DND-41 (cell line): ENCODE results near the gene SNRPB2.

Experiments
- ATAC-seq: fragments of 200-7000 bp; cut with Tn5 transposase; 3 replicates; pipeline ENCODE4 v1.9.1; 2021; ENCODE audit warnings: low read depth; ENCODE audit not compliant: insufficient read depth
- DNase-seq: peaks from one replicate; pipeline ENCODE4 v3.0.0-alpha.2; 2020
- H2AFZ ChIP-seq: 2 replicates; pipeline ENCODE4 v1.6.0; 2012; ENCODE audit warnings: low read depth, low read length
- H3K27ac ChIP-seq: 2 replicates; pipeline ENCODE4 v1.5.1; 2012; ENCODE audit warnings: low read length, inconsistent platforms
- H3K27me3 ChIP-seq: fragments of 200-600 bp; sonication (generic); 2 replicates; pipeline ENCODE4 v1.6.0; 2012; ENCODE audit warnings: low read length, mild to moderate bottlenecking, inconsistent platforms; ENCODE audit not compliant: insufficient read depth, poor library complexity
- H3K36me3 ChIP-seq: 2 replicates; pipeline ENCODE4 v1.5.1; 2012; ENCODE audit warnings: low read length, inconsistent platforms; ENCODE audit not compliant: insufficient read depth
- H3K4me1 ChIP-seq: 2 replicates; pipeline ENCODE4 v1.5.1; 2012; ENCODE audit warnings: mild to moderate bottlenecking, low read length; ENCODE audit not compliant: insufficient read depth
- H3K4me2 ChIP-seq: 2 replicates; pipeline ENCODE4 v1.6.0; 2012; ENCODE audit warnings: mild to moderate bottlenecking, moderate library complexity, low read length, inconsistent platforms; ENCODE audit not compliant: insufficient read depth
- H3K4me3 ChIP-seq, 2 experiments: fragments of 200-600 bp in 1 of 2; shearing (Covaris generic) in 1 of 2; 2 replicates each; pipeline ENCODE4 v1.5.1; 2012 to 2016; ENCODE audit warnings: inconsistent platforms in 2 of 2, low read length in 2 of 2, mild to moderate bottlenecking in 2 of 2, low read depth in 1 of 2, moderate library complexity in 1 of 2
- H3K79me2 ChIP-seq: 2 replicates; pipeline ENCODE4 v1.6.0; 2012; ENCODE audit warnings: low read length, inconsistent platforms; ENCODE audit not compliant: insufficient read depth
- H3K9ac ChIP-seq: 2 replicates; pipeline ENCODE4 v1.6.0; 2012; ENCODE audit warnings: low read depth, mild to moderate bottlenecking, inconsistent platforms, low read length, moderate library complexity
- H3K9me3 ChIP-seq: 2 replicates; pipeline ENCODE4 v1.5.1; 2012; ENCODE audit warnings: low read length, moderate library complexity, mild to moderate bottlenecking, inconsistent platforms; ENCODE audit not compliant: insufficient read depth, severe bottlenecking
- H4K20me1 ChIP-seq: 2 replicates; pipeline ENCODE4 v1.6.0; 2012; ENCODE audit warnings: low read length; ENCODE audit not compliant: insufficient read depth
- CTCF ChIP-seq: IDR thresholded peaks from 2 replicates; pipeline ENCODE4 v1.5.1; 2012; ENCODE audit warnings: borderline replicate concordance, low read length, moderate library complexity, mild to moderate bottlenecking; ENCODE audit not compliant: poor library complexity, severe bottlenecking; ENCODE audit errors: extremely low read depth
- EZH2 ChIP-seq: IDR thresholded peaks from 3 replicates; pipeline ENCODE4 v1.6.1; 2012; ENCODE audit warnings: borderline replicate concordance, low read depth, mild to moderate bottlenecking, moderate library complexity, low read length, inconsistent platforms; ENCODE audit not compliant: severe bottlenecking

The SNRPB2 gene

GRCh38 chr20:16714242-16714641 lies 15.6 kb upstream of the SNRPB2 start:
- H3K36me3 ChIP-seq: no peaks in the 10 kb centered on the region
- TF ChIP-seq EZH2 (no peak), CTCF (no peak)
- H2AFZ ChIP-seq: no peak overlapping the region
- no peak overlapping the region for H3K27ac ChIP-seq
- no peak overlapping the region for H3K4me2 ChIP-seq
- DNase-seq (no peak), ATAC-seq (no peak)
- H3K4me3 ChIP-seq: no peak overlapping the region
- H3K27me3 ChIP-seq: peaks cover 25% of the 10 kb centered on the region
- no peak overlapping the region for H3K9ac ChIP-seq
- H3K9me3 ChIP-seq: no peaks in the 10 kb centered on the region
- no peaks in the 10 kb centered on the region for H3K79me2 ChIP-seq
- peaks cover 5% of the 10 kb centered on the region for H3K4me1 ChIP-seq
- no peaks in the 10 kb centered on the region for H4K20me1 ChIP-seq

- no peak overlapping the region for H3K4me3 ChIP-seq
- TF ChIP-seq EZH2 (no peak), CTCF (no peak)
- no peak overlapping the region for H3K9ac ChIP-seq
- H3K4me1 ChIP-seq: 0 out of 2 replicates have a peak, but pooled peaks cover under 1% of the 10 kb centered on the region
- H3K79me2 ChIP-seq: no peaks in the 10 kb centered on the region
- DNase-seq (no peak), ATAC-seq (no peak)
- no peaks in the 10 kb centered on the region for H4K20me1 ChIP-seq
- H3K27ac ChIP-seq: no peak overlapping the region
- H2AFZ ChIP-seq: no peak overlapping the region
- peaks cover 25% of the 10 kb centered on the region for H3K27me3 ChIP-seq
- H3K9me3 ChIP-seq: no peaks in the 10 kb centered on the region
- H3K36me3 ChIP-seq: no peaks in the 10 kb centered on the region
- H3K4me2 ChIP-seq: no peak overlapping the region
Observed at GRCh38 chr20:16714751-16715150, 15.1 kb upstream of the SNRPB2 start.

GRCh38 chr20:16719421-16719820 lies 10.4 kb upstream of the SNRPB2 start:
- Histone ChIP-seq H3K9ac (no peak overlapping the region), H3K4me2 (no peak overlapping the region), H2AFZ (no peak overlapping the region), H3K9me3 (no peaks in the 10 kb centered on the region), H3K4me1 (no peaks in the 10 kb centered on the region), H4K20me1 (no peaks in the 10 kb centered on the region), H3K79me2 (no peaks in the 10 kb centered on the region), H3K4me3 (no peak overlapping the region), H3K36me3 (no peaks in the 10 kb centered on the region), H3K27ac (no peak overlapping the region), H3K27me3 (peaks cover 3% of the 10 kb centered on the region)
- no peak for TF ChIP-seq CTCF
- TF ChIP-seq EZH2: no peak
- ATAC-seq: no peak
- no peak for DNase-seq

- no peak for TF ChIP-seq CTCF
- TF ChIP-seq EZH2: no peak
- H3K9ac ChIP-seq: peak overlapping the region; percentile 34; the same call in 1 of the 2 replicates
- H3K27ac ChIP-seq: peak overlapping the region; percentile 75
- peaks cover 8% of the 10 kb centered on the region for H3K9me3 ChIP-seq
- H3K4me2 ChIP-seq: peak overlapping the region; percentile 93
- peak overlapping the region; percentile 94 for H2AFZ ChIP-seq
- peaks cover 40% of the 10 kb centered on the region for H3K4me1 ChIP-seq
- peaks cover 22% of the 10 kb centered on the region for H3K36me3 ChIP-seq
- H3K79me2 ChIP-seq: peaks cover 42% of the 10 kb centered on the region
- no peak for ATAC-seq
- peak overlapping the region in 1 of 2 experiments; percentile 92; a peak in 2 of 4 replicates for H3K4me3 ChIP-seq
- peaks cover 14% of the 10 kb centered on the region; the same call in 1 of the 2 replicates for H4K20me1 ChIP-seq
- no peak for DNase-seq
- H3K27me3 ChIP-seq: no peaks in the 10 kb centered on the region
Observed at GRCh38 chr20:16729080-16729479, 746 bp upstream of the SNRPB2 start.
